GM06990 (cell line): Measurements from ENCODE around the gene TWIST2.

ENCODE experiments used
- DNase-seq: peaks from one replicate; pipeline ENCODE4 v3.0.0-alpha.2; 2011; ENCODE audit not compliant: insufficient read length; ENCODE audit errors: extremely low read depth
- H3K27me3 ChIP-seq: replicated peaks from 2 replicates; pipeline ENCODE4 v1.6.0; 2011; ENCODE audit warnings: low read length; ENCODE audit not compliant: control insufficient read depth, insufficient read depth
- H3K36me3 ChIP-seq: 2 replicates; pipeline ENCODE4 v1.5.1; 2011; ENCODE audit warnings: low read length; ENCODE audit not compliant: control insufficient read depth, insufficient read depth
- H3K4me3 ChIP-seq: replicated peaks from 2 replicates; pipeline ENCODE4 v1.5.1; 2011; ENCODE audit warnings: low read depth, mild to moderate bottlenecking, control low read depth, low read length
- TF ChIP-seq, protein P1 (sequence below): IDR thresholded peaks from 2 replicates; pipeline ENCODE4 v1.5.1; 2011; ENCODE audit warnings: low read length, control low read depth, mild to moderate bottlenecking, inconsistent platforms; ENCODE audit not compliant: insufficient read depth, poor library complexity, severe bottlenecking

The TWIST2 gene

DNA sequence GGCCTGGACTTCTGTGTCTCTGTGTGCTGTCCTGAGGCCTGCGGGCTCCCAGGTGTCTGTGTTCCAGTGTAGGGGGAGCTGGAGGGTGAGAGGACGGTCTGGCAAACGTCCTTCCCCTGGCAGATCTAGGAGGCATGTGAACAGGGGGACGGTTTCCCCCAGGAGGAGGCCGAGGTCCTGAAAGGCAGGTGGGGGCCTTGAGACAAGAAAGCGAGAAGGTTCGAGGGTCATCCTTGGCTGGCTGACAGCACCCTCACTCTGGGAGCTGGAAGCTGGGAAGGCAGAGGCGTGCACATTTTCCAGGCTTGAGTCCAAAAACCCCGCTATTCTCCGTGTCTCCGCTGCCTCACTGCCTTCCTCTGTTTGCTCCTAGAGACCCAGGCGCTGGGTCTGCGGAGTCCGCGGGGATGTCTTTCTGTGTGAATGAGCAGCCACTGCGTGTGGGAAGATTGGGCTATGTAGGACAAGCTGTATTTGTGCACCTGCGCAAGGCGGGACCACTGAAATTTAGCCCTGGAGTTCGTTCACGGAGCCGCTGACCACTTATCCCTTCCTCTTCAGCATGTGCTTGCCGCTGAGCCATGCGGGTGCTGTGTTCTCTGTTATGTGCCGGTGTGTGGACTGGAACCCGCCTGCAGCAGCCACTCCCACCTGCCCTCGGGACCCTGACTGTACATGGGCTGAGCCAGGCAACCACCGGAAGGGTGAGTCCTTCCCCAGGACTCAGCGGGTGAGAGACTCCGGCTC, 43.7 kb downstream of the TWIST2 start:
- no peak for DNase-seq
- TF ChIP-seq, protein P1, sequence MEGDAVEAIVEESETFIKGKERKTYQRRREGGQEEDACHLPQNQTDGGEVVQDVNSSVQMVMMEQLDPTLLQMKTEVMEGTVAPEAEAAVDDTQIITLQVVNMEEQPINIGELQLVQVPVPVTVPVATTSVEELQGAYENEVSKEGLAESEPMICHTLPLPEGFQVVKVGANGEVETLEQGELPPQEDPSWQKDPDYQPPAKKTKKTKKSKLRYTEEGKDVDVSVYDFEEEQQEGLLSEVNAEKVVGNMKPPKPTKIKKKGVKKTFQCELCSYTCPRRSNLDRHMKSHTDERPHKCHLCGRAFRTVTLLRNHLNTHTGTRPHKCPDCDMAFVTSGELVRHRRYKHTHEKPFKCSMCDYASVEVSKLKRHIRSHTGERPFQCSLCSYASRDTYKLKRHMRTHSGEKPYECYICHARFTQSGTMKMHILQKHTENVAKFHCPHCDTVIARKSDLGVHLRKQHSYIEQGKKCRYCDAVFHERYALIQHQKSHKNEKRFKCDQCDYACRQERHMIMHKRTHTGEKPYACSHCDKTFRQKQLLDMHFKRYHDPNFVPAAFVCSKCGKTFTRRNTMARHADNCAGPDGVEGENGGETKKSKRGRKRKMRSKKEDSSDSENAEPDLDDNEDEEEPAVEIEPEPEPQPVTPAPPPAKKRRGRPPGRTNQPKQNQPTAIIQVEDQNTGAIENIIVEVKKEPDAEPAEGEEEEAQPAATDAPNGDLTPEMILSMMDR, result no peak
- Histone ChIP-seq H3K27me3 (no peaks in the 10 kb centered on the region; the same call in 1 of the 2 replicates), H3K4me3 (no peak overlapping the region), H3K36me3 (no peaks in the 10 kb centered on the region)

GRCh38 chr2:238892204-238892500, 44.3 kb downstream of the TWIST2 start:
- Histone ChIP-seq H3K4me3 (no peak overlapping the region), H3K27me3 (no peaks in the 10 kb centered on the region; the same call in 1 of the 2 replicates), H3K36me3 (no peaks in the 10 kb centered on the region)
- no peak for DNase-seq
- TF ChIP-seq, protein P1, result no peak

- DNase-seq, result no peak
- Histone ChIP-seq H3K36me3 (no peaks in the 10 kb centered on the region), H3K27me3 (peaks cover 2% of the 10 kb centered on the region; the same call in 1 of the 2 replicates), H3K4me3 (no peak overlapping the region)
- TF ChIP-seq, protein P1, result no peak
These were observed 44.9 kb downstream of the TWIST2 start for GRCh38 chr2:238892796-238893195.

DNA sequence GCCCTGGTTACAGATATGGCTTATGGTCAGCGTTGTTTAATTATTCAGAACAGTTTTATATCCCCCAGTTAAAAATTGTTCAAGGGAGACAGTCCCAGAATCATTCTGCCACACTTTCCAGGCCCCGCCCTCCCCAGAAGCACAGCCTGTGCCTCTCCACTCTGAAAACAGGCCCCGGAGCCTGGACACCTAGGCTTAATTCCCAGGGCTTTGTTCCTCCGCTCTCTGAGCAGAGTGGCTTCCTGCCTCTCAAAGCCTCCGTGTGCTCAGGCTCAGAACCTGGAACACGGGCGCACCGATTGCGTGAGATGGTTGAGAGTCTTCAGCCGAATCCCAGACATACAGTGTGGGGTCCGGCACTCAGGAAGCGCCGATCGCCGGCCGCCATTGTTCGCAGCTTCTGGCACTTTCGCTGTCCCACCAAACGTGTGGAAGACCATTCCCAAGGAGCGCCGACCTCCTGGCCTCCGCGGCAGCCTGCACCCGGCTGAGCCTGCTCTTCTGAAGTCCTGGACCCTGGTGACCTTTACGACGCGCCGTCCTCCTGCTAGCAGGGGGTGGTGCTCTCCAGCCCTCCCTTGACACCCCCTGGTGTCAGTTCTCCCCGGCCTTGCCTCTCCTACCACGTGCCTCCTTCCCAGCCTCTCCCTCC, 45.6 kb downstream of the TWIST2 start:
- TF ChIP-seq, protein P1, result no peak
- Histone ChIP-seq H3K36me3 (no peaks in the 10 kb centered on the region), H3K27me3 (peaks cover 2% of the 10 kb centered on the region; the same call in 1 of the 2 replicates), H3K4me3 (no peak overlapping the region)
- DNase-seq, result no peak

DNA sequence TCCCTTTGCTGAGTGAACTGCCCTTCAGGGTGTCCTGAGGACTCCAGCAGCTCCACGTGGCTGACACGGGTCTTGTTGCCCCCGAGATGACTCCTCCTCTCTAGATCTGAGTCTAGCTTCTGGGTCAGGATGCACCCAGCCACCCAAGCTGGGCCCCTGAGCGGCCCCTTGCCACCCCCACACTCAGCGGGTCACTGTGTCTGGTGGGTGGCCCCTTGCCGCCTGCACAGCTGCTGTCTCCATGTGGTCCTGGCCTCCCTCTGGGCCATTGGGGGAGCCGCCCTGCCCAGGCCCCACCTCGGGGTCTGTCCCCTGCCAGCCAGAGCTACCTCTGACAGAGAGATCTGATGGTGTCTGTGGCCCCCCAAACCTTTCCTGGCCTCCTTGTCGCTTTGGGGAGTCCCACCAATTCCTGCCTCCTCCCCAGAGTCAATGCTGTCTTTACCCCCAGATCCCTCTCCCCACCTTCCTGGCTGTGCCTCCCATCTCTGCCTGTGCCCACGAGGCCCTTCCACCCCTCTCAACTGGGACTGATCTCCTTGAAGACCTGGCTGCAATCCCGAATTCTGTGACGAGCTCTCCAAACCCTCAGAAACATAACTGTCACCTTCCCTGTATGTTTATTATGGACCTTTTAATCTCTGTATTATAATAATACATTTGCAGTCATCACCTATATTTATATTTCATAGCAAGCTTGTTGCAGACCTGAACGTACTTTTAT, 46.5 kb downstream of the TWIST2 start:
- no peaks in the 10 kb centered on the region for H3K36me3 ChIP-seq
- no peak overlapping the region for H3K4me3 ChIP-seq
- DNase-seq, result no peak
- peaks cover 2% of the 10 kb centered on the region; the same call in 1 of the 2 replicates for H3K27me3 ChIP-seq
- TF ChIP-seq, protein P1, result no peak
